Measurements from ENCODE around the gene HGS. TPM values are rescaled to one million over a fixed set of nuclear protein-coding genes. Genes with fewer than 3 reads are reported as not detected.
A peak's percentile ranks its signal among the peaks of the same experiment; 100 is the strongest.

Gene HGS
- total and polyA plus RNA-seq, 8 donors: 39.3 to 174 (median 45.2) TPM

GRCh38 chr17:81713004-81713555, 29.3 kb downstream of the HGS start:
- Histone ChIP-seq H3K9me3 (no peaks in the 10 kb centered on the region), H3K27me3 (no peaks in the 10 kb centered on the region), H3K4me3 (peak overlapping the region; percentile 71 to 90 (median 84)), H3K27ac (peak overlapping the region; percentile 76 to 92 (median 82)), H3K4me1 (peaks cover 11 to 26% (median 18%) of the 10 kb centered on the region in 3 donors), H3K36me3 (peaks cover 0 to 10% (median 0%) of the 10 kb centered on the region in 3 donors)
- DNase-seq (peak in 2 of 6 donors; percentile 60 to 78), ATAC-seq (peak; percentile 0 to 11 (median 4)), FAIRE-seq (no peak)
- WGBS, 2 donors: 7 to 8% methylated on average over 18 of the region's 18 CpGs
- TF ChIP-seq, protein P1, sequence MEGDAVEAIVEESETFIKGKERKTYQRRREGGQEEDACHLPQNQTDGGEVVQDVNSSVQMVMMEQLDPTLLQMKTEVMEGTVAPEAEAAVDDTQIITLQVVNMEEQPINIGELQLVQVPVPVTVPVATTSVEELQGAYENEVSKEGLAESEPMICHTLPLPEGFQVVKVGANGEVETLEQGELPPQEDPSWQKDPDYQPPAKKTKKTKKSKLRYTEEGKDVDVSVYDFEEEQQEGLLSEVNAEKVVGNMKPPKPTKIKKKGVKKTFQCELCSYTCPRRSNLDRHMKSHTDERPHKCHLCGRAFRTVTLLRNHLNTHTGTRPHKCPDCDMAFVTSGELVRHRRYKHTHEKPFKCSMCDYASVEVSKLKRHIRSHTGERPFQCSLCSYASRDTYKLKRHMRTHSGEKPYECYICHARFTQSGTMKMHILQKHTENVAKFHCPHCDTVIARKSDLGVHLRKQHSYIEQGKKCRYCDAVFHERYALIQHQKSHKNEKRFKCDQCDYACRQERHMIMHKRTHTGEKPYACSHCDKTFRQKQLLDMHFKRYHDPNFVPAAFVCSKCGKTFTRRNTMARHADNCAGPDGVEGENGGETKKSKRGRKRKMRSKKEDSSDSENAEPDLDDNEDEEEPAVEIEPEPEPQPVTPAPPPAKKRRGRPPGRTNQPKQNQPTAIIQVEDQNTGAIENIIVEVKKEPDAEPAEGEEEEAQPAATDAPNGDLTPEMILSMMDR (IDR thresholded peaks at IDR 0.05): no peak
- intact Hi-C loops (cut with DNase I): no loop called here

DNA sequence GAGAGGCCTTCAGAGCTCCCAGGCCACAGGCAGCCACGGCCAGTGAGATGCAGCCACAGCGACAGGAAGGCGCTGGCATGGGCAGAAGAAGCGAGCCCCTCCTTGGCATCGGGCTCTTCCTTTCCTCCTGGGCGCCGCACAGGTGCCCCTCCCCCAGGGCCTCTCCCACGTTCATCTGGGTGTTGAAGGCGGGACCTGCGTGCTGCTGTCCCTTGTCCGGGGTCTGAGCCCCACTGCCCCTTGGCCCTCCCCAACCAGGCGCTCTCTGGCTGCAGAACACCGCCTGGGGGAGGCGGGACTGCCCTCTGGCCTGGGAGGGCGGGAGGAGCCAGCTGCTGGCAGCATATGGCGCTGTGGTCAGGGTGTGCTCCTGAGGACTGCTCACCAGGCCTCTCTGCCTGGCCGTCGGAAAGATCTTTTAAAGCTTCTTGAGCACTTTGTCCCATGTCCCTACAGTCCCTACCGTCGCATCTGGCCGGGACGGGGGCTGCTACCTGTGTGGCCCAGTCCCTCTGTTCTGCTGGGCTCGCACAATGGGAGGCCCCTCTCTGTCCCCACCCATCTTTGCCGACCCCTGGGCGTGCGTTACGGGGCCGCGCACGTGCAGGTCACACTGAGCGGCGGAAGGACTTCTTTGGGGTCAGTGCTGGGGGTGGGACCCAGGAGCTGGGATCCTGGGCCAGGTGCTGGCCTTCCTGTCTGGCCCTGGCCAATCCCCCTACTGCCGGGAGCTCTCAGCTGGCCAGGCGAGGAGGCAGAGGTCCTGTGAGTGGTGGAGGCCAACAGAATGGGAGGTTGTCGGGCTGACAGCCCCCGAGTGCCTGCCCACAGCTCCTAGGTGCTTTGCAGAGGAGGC, 30.0 kb downstream of the HGS start:
- ATAC-seq: peak; percentile 26 to 63 (median 50)
- no peaks in the 10 kb centered on the region for H3K9me3 ChIP-seq
- no peak for FAIRE-seq
- H3K27ac ChIP-seq: peak overlapping the region; percentile 76 to 92 (median 82)
- WGBS, 2 donors: 23 to 29% methylated on average over 35 to 36 of the region's 36 CpGs
- peak in 5 of 6 donors; percentile 57 to 89 (median 75) for DNase-seq
- TF ChIP-seq, protein P1 (IDR thresholded peaks at IDR 0.05): no peak
- intact Hi-C loops (cut with DNase I): no loop called here
- peaks cover 0 to 17% (median 0%) of the 10 kb centered on the region in 3 donors for H3K36me3 ChIP-seq
- peaks cover 11 to 26% (median 18%) of the 10 kb centered on the region in 3 donors for H3K4me1 ChIP-seq
- peak overlapping the region; percentile 7 to 90 (median 84) for H3K4me3 ChIP-seq
- H3K27me3 ChIP-seq: no peaks in the 10 kb centered on the region

- no peak for DNase-seq
- no peak for ATAC-seq
- no peak for FAIRE-seq
- no peaks in the 10 kb centered on the region for H3K27me3 ChIP-seq
- TF ChIP-seq, protein P1 (IDR thresholded peaks at IDR 0.05): no peak
- 82 to 88% methylated on average over 39 of the region's 39 CpGs for WGBS, 2 donors
- H3K4me1 ChIP-seq: peaks cover 11 to 26% (median 18%) of the 10 kb centered on the region in 3 donors
- peak overlapping the region in 1 of 4 donors; percentile 92 for H3K27ac ChIP-seq
- peak overlapping the region in 3 of 4 donors; percentile 81 to 90 (median 86) for H3K4me3 ChIP-seq
- H3K9me3 ChIP-seq: no peaks in the 10 kb centered on the region
- intact Hi-C loops (cut with DNase I): no loop called here
- H3K36me3 ChIP-seq: peaks cover 0 to 21% (median 0%) of the 10 kb centered on the region in 3 donors
Observed at GRCh38 chr17:81714412-81715106, 30.7 kb downstream of the HGS start.

DNA sequence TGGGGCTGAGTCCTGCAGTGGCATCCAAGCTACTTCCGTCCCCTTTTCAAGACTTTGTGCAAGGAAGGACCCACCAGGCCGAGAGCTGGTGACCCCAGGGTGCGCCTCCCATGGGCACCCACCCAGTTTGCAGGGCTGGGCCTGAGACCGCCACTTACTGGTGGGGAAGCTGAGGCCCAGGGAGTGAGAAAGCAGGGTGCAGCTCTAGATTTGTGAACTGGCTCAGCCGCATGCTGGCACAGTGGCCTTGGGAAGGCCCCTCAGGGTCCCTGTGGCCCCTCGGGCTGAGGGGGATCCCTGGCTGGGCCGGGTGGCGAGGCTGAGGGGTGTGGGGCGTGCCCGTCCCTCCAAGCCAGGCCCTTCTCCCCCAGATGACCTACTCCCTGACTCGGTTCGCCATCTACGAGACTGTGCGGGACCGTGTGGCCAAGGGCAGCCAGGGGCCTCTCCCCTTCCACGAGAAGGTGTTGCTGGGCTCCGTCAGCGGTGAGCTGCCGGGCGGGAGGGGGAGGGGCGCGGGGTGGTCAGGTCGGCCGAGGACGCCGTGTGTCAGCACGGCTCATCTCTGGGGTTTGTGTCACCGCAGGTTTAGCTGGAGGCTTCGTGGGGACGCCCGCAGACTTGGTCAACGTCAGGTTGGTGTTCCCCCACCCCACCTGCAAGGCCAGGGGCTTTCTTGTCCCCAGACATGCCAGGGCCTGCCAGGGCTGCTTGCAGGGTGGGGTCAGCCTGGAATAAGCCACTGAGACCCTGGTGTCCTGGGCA, 31.5 kb downstream of the HGS start:
- ATAC-seq (no peak), FAIRE-seq (no peak), DNase-seq (peak in 3 of 6 donors; percentile 38 to 78 (median 58))
- WGBS, 2 donors: 87 to 88% methylated on average over 32 of the region's 32 CpGs
- Histone ChIP-seq H3K9me3 (no peaks in the 10 kb centered on the region), H3K4me1 (peaks cover 11 to 26% (median 18%) of the 10 kb centered on the region in 3 donors), H3K27me3 (no peaks in the 10 kb centered on the region), H3K27ac (no peak overlapping the region), H3K36me3 (peaks cover 0 to 21% (median 0%) of the 10 kb centered on the region in 3 donors), H3K4me3 (no peak overlapping the region)
- TF ChIP-seq, protein P1 (IDR thresholded peaks at IDR 0.05): no peak
- intact Hi-C loops (cut with DNase I): no loop called here
